ENCODE results near the gene PDE4A. TPM values are rescaled to one million over a fixed set of nuclear protein-coding genes. Genes with fewer than 3 reads are reported as not detected.

The PDE4A gene
- total and polyA plus RNA-seq, 10 of the 15 experiments (the other 5 are each of a cell fraction or from before 2014, with no cell fraction given): 0.24 to 13.3 (median 4.9) TPM

- CTCF ChIA-PET: interaction anchor here (0.6 to 4.9 kb wide), 27 partner anchors 10 to 458 kb away, joined by 3 to 89 read pairs (median 4); partner anchors contain the start of genes CDC37, ICAM1, ICAM4 and ICAM5
- Histone ChIP-seq H3K4me2 (ENCODE audit: control insufficient read depth, insufficient read depth) (no peak overlapping the region), H3K27ac (ENCODE audit: control insufficient read depth, insufficient read depth) (no peak overlapping the region), H4K20me1 (ENCODE audit: control insufficient read depth, insufficient read depth) (no peaks in the 10 kb centered on the region), H3K4me1 (ENCODE audit: control insufficient read depth, insufficient read depth, low read length) (peaks cover 10% of the 10 kb centered on the region), H2AFZ (ENCODE audit: control insufficient read depth, low read depth, low read length) (no peak overlapping the region), H3K27me3 (replicated peaks in 1 of 2; ENCODE audit: control insufficient read depth in 2 of 2, insufficient read depth in 2 of 2, low read length in 1 of 2) (no peaks in the 10 kb centered on the region), H3K9me3 (replicated peaks; ENCODE audit: control insufficient read depth, insufficient read depth, low read length) (no peaks in the 10 kb centered on the region), H3K4me3 (no peak overlapping the region), H3K79me2 (ENCODE audit: control insufficient read depth, insufficient read depth, low read length) (no peaks in the 10 kb centered on the region), H3K36me3 (ENCODE audit: control insufficient read depth in 2 of 2, insufficient read depth in 2 of 2, low read length in 1 of 2) (peaks cover 5 to 23% of the 10 kb centered on the region in 2 experiments; a peak in 3 of 4 replicates), H3K9ac (ENCODE audit: control insufficient read depth, insufficient read depth, low read length) (no peak overlapping the region)
- SMC1A ChIA-PET (ENCODE audit: uncharacterized antibody, unreplicated experiment): interaction anchor here (0.6 to 3.2 kb wide), 12 partner anchors 10 to 457 kb away, joined by 3 to 35 read pairs (median 4); partner anchors contain the start of genes ICAM1 and TYK2
- FAIRE-seq (peak; percentile 82), ATAC-seq (peak; percentile 56), DNase-seq (ENCODE audit: low read depth, low spot score) (no peak)
- WGBS (ENCODE audit: insufficient coverage, insufficient replicate concordance, low lambda C conversion rate, missing lambda C conversion rate): 44% methylated on average over 9 of the region's 9 CpGs
- RAD21 ChIA-PET (ENCODE audit: unreplicated experiment): interaction anchor here (0.6 to 4.1 kb wide), 6 partner anchors 10 to 460 kb away, joined by 3 to 49 read pairs (median 6); partner anchors contain the start of genes ICAM1 and TYK2
- in situ Hi-C loops (cut with MboI): no loop called here
- intact Hi-C loops (cut with micrococcal nuclease; ENCODE audit: unreplicated experiment): no loop called here
- no TSS peak for BruUV-seq (replicated peaks)
- POLR2A ChIA-PET: interaction anchor here (0.6 to 1.2 kb wide), 5 partner anchors 9 to 471 kb away, joined by 3 to 4 read pairs (median 3); partner anchors contain the start of gene ICAM1
- TF ChIP-seq JUNB (IDR thresholded peaks at IDR 0.05) (no peak), RUNX3 (IDR thresholded peaks at IDR 0.05; ENCODE audit: low read length) (peak; percentile 5; the same call in 1 of the 2 replicates), MEF2A (IDR thresholded peaks at IDR 0.05; ENCODE audit: insufficient read depth, low read depth, low read length) (no peak), FOS (IDR thresholded peaks at IDR 0.05; ENCODE audit: borderline replicate concordance, extremely low read depth, insufficient read length) (no peak), IKZF1 (conservative IDR thresholded peaks at IDR 0.05) (peak; percentile 63), POLR2AphosphoS5 (IDR thresholded peaks at IDR 0.05; ENCODE audit: low read length) (0 out of 2 replicates have a peak, but pooled peaks have one; percentile 43), BHLHE40 (IDR thresholded peaks at IDR 0.05; ENCODE audit: borderline replicate concordance in 1 of 2, low read depth in 2 of 2, low read length in 1 of 2) (0 out of 4 replicates have a peak, but pooled peaks of 1 of the 2 experiments have one; percentile 31), ATF3 (IDR thresholded peaks at IDR 0.05; ENCODE audit: borderline replicate concordance, extremely low read depth, low read depth, low read length) (no peak), TCF7 (IDR thresholded peaks at IDR 0.05; ENCODE audit: borderline replicate concordance) (no peak), CREB1 (IDR thresholded peaks at IDR 0.05; ENCODE audit: low read depth) (no peak), EP300 (IDR thresholded peaks at IDR 0.05; ENCODE audit: borderline replicate concordance in 1 of 2, control insufficient read depth in 1 of 2, low read depth in 2 of 2, low read length in 2 of 2) (no peak), EED (IDR thresholded peaks at IDR 0.05; ENCODE audit: low read depth) (peak; percentile 60), ZNF384 (IDR thresholded peaks at IDR 0.05; ENCODE audit: borderline replicate concordance, low read depth, low read length) (peak; percentile 52; the same call in 1 of the 2 replicates), BRCA1 (IDR thresholded peaks at IDR 0.05; ENCODE audit: low read depth, low read length) (no peak), MAX (IDR thresholded peaks at IDR 0.05; ENCODE audit: low read depth, low read length) (no peak), TCF12 (IDR thresholded peaks at IDR 0.05; ENCODE audit: low read depth, low read length) (0 out of 2 replicates have a peak, but pooled peaks have one; percentile 18), TAF1 (IDR thresholded peaks at IDR 0.05; ENCODE audit: borderline replicate concordance, low read depth, low read length) (no peak), MTA2 (IDR thresholded peaks at IDR 0.05; ENCODE audit: low read depth) (no peak), ZBTB4 (CRISPR knock-in tag; IDR thresholded peaks at IDR 0.05) (no peak), MEF2B (IDR thresholded peaks at IDR 0.05; ENCODE audit: partially characterized antibody, poor library complexity, severe bottlenecking) (peak; percentile 90)
Observed at GRCh38 chr19:10390652-10391286, 29.6 kb upstream of the PDE4A start.

All from GM12878 (cell line).